ENCODE results near the gene ACAD10.

- no peak for TF ChIP-seq POLR2AphosphoS5 (IDR thresholded peaks at IDR 0.05; ENCODE audit: low read depth, low read length)
- TF ChIP-seq TAF1 (IDR thresholded peaks at IDR 0.05; ENCODE audit: borderline replicate concordance, insufficient read depth, low read length), result no peak
Observed at GRCh38 chr12:111705672-111706071, 19.8 kb downstream of the ACAD10 start.

Data from PFSK-1 (cell line).